HG02840 (cell line): ENCODE measurements around the gene RPS2.
"Not testable (repeated sequence)": the region's sequence is repeated elsewhere in the genome, so short reads cannot be mapped to it uniquely, and the experiment has no call there.

ENCODE experiments used
- ATAC-seq: cut with Tn5 transposase; IDR thresholded peaks from one replicate; pipeline ENCODE4 v1.9.1; 2021; ENCODE audit warnings: mild to moderate bottlenecking, moderate library complexity, moderate number of reproducible peaks; ENCODE audit not compliant: unreplicated experiment, low FRiP score

Gene RPS2

GRCh38 chr16:1964506-1965395 lies at the start of gene RPS2:
TSS of gene RPS2 (minus strand) at chr16:1964826. CDS start at chr16:1964625, 201 bp downstream.
- peak; percentile 79 for ATAC-seq

GRCh38 chr16:2013527-2013926 lies 48.9 kb upstream of the RPS2 start:
- ATAC-seq: no peak

GRCh38 chr16:2011726-2012125 lies 47.1 kb upstream of the RPS2 start:
- ATAC-seq: not testable (repeated sequence)

GRCh38 chr16:2009791-2010510 lies 45.3 kb upstream of the RPS2 start, which contains the start of gene ZNF598:
TSS of gene ZNF598 (minus strand) at chr16:2009821.
- no peak for ATAC-seq

- no peak for ATAC-seq
Observed at GRCh38 chr16:2009164-2009711, 44.6 kb upstream of the RPS2 start.

- ATAC-seq: no peak
Observed at GRCh38 chr16:2008631-2009163, 44.1 kb upstream of the RPS2 start.

GRCh38 chr16:2008009-2008526 lies 43.4 kb upstream of the RPS2 start:
- no peak for ATAC-seq

GRCh38 chr16:2007081-2007836 lies 42.6 kb upstream of the RPS2 start:
- no peak for ATAC-seq

GRCh38 chr16:2006317-2006716 lies 41.7 kb upstream of the RPS2 start:
- ATAC-seq: no peak

- ATAC-seq: no peak
Observed at GRCh38 chr16:2005646-2006045, 41.0 kb upstream of the RPS2 start.

- ATAC-seq: no peak
Observed at GRCh38 chr16:2004795-2005517, 40.3 kb upstream of the RPS2 start.

GRCh38 chr16:2003827-2004641 lies 39.4 kb upstream of the RPS2 start:
- no peak for ATAC-seq

GRCh38 chr16:2003231-2003826 lies 38.7 kb upstream of the RPS2 start:
- ATAC-seq: no peak

- no peak for ATAC-seq
Observed at GRCh38 chr16:2002406-2003230, 38.0 kb upstream of the RPS2 start.

GRCh38 chr16:2001456-2002355 lies 37.1 kb upstream of the RPS2 start:
- no peak for ATAC-seq

- no peak for ATAC-seq
Observed at GRCh38 chr16:2001035-2001434, 36.4 kb upstream of the RPS2 start.
